Calu3 (cell line): ENCODE data around the gene LRRC47. TPM values are rescaled to one million over a fixed set of nuclear protein-coding genes. Genes with fewer than 3 reads are reported as not detected.

Experiments used
- BruUV-seq: library from RNA; stranded (reverse); fragments of 400-500 nt; replicated peaks from 2 replicates; lab custom pipeline; 2021; lab: Mats Ljungman, UMichigan
- CTCF ChIA-PET: fragments of 300-600 bp; sonication (Branson Sonifier 250); formaldehyde crosslinking; loops from one replicate; lab custom pipeline; 2022; ENCODE audit warnings: antibody characterized with exemption; lab: Charles Lee
- DNase-seq: peaks from one replicate; pipeline ENCODE4 v3.0.0; 2022
- H3K27ac Mint-ChIP-seq: one replicate; pipeline ENCODE4 v1.8.0; 2022; ENCODE audit warnings: mixed read lengths; ENCODE audit not compliant: unreplicated experiment
- H3K27me3 Mint-ChIP-seq: one replicate; pipeline ENCODE4 v1.8.0; 2022; ENCODE audit warnings: mixed read lengths; ENCODE audit not compliant: unreplicated experiment
- H3K36me3 Mint-ChIP-seq: one replicate; pipeline ENCODE4 v1.8.0; 2022; ENCODE audit warnings: mild to moderate bottlenecking, moderate library complexity, mixed read lengths; ENCODE audit not compliant: insufficient read depth, unreplicated experiment
- H3K4me1 Mint-ChIP-seq: one replicate; pipeline ENCODE4 v1.8.0; 2022; ENCODE audit warnings: mild to moderate bottlenecking, low read depth, mixed read lengths; ENCODE audit not compliant: unreplicated experiment
- H3K4me3 Mint-ChIP-seq: one replicate; pipeline ENCODE4 v1.8.0; 2022; ENCODE audit warnings: mild to moderate bottlenecking, low read depth, moderate library complexity, mixed read lengths; ENCODE audit not compliant: unreplicated experiment
- H3K9me3 Mint-ChIP-seq: one replicate; pipeline ENCODE4 v1.8.0; 2022; ENCODE audit warnings: low read depth, mixed read lengths; ENCODE audit not compliant: unreplicated experiment
- intact Hi-C: fragments of 100-400 bp; cut with micrococcal nuclease; formaldehyde crosslinking; loops from one replicate; pipeline ENCODE4 v1.10.0; 2022; ENCODE audit not compliant: unreplicated experiment
- total RNA-seq: library from RNA; stranded (reverse); gene quantifications from 2 replicates; pipeline ENCODE4 v1.2.3, GENCODE V29; 2022
- TF ChIP-seq, protein P1 (sequence below): fragments of 200-600 bp; IDR thresholded peaks from one replicate; pipeline ENCODE4 v1.8.0; 2022; ENCODE audit warnings: antibody characterized with exemption; ENCODE audit not compliant: unreplicated experiment

The LRRC47 gene
- total RNA-seq, 1 experiment from 2014 or later: 35.8 TPM

- H3K27ac Mint-ChIP-seq: no peak overlapping the region
- H3K27me3 Mint-ChIP-seq: no peaks in the 10 kb centered on the region
- TF ChIP-seq, protein P1, sequence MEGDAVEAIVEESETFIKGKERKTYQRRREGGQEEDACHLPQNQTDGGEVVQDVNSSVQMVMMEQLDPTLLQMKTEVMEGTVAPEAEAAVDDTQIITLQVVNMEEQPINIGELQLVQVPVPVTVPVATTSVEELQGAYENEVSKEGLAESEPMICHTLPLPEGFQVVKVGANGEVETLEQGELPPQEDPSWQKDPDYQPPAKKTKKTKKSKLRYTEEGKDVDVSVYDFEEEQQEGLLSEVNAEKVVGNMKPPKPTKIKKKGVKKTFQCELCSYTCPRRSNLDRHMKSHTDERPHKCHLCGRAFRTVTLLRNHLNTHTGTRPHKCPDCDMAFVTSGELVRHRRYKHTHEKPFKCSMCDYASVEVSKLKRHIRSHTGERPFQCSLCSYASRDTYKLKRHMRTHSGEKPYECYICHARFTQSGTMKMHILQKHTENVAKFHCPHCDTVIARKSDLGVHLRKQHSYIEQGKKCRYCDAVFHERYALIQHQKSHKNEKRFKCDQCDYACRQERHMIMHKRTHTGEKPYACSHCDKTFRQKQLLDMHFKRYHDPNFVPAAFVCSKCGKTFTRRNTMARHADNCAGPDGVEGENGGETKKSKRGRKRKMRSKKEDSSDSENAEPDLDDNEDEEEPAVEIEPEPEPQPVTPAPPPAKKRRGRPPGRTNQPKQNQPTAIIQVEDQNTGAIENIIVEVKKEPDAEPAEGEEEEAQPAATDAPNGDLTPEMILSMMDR: no peak
- H3K4me1 Mint-ChIP-seq: peaks cover 3% of the 10 kb centered on the region
- BruUV-seq: no TSS peak
- intact Hi-C loops: no loop called here
- CTCF ChIA-PET: no interaction called here
- H3K9me3 Mint-ChIP-seq: no peaks in the 10 kb centered on the region
- no peak for DNase-seq
- H3K4me3 Mint-ChIP-seq: no peak overlapping the region
- H3K36me3 Mint-ChIP-seq: peaks cover 4% of the 10 kb centered on the region
Observed at GRCh38 chr1:3740042-3740441, 56.3 kb downstream of the LRRC47 start.

GRCh38 chr1:3738943-3739342 lies 57.4 kb downstream of the LRRC47 start:
- H3K36me3 Mint-ChIP-seq: no peaks in the 10 kb centered on the region
- no peaks in the 10 kb centered on the region for H3K4me1 Mint-ChIP-seq
- no peak overlapping the region for H3K27ac Mint-ChIP-seq
- CTCF ChIA-PET: no interaction called here
- H3K4me3 Mint-ChIP-seq: no peak overlapping the region
- no peaks in the 10 kb centered on the region for H3K27me3 Mint-ChIP-seq
- TF ChIP-seq, protein P1: no peak
- intact Hi-C loops: no loop called here
- H3K9me3 Mint-ChIP-seq: no peaks in the 10 kb centered on the region
- BruUV-seq: no TSS peak
- DNase-seq: no peak

DNA sequence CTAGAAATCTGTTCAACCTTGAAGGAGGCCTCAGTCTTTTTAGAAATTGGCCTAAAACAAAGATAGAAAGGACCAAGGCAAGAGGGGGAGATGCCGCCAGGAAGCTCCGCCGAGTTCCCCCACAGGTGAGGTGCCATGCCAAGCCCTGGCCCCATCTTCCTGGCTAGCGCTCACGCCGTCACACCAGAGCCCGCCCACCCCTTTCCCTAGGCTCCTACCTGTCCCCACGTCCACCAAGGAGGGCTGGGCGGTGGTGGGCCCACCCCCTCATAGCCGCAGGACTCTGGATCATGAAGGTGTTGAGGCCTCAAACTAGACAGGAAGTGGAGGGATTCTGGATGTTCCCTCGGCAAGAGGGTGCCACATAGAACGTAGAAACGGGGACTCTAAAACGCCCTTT lies 59.6 kb downstream of the LRRC47 start:
- DNase-seq: no peak
- Mint-ChIP-seq H3K9me3 (no peaks in the 10 kb centered on the region), H3K4me1 (no peaks in the 10 kb centered on the region), H3K4me3 (no peak overlapping the region), H3K36me3 (no peaks in the 10 kb centered on the region), H3K27me3 (no peaks in the 10 kb centered on the region), H3K27ac (no peak overlapping the region)
- BruUV-seq: no TSS peak
- intact Hi-C loops: no loop called here
- CTCF ChIA-PET: no interaction called here
- TF ChIP-seq, protein P1: no peak

- BruUV-seq: no TSS peak
- Mint-ChIP-seq H3K9me3 (no peaks in the 10 kb centered on the region), H3K27me3 (no peaks in the 10 kb centered on the region)
Observed at GRCh38 chr1:3736131-3736561, 60.2 kb downstream of the LRRC47 start.

More at GRCh38 chr1:3736131-3736561, 60.2 kb downstream of the LRRC47 start:
- CTCF ChIA-PET: no interaction called here
- Mint-ChIP-seq H3K27ac (no peak overlapping the region), H3K4me1 (no peaks in the 10 kb centered on the region), H3K4me3 (no peak overlapping the region), H3K36me3 (no peaks in the 10 kb centered on the region)
- DNase-seq: no peak
- intact Hi-C loops: no loop called here
- TF ChIP-seq, protein P1: no peak
